Stimulated activated CD4-positive, alpha-beta T cell treated with anti-CD3 and anti-CD28 coated beads, Interleukin-1b, Interleukin-23, amount 100 ng/mL, for 48 hours (primary cell): ENCODE results near the gene JMJD7.

Source experiments
- DNase-seq: peaks from one replicate; pipeline ENCODE4 v3.0.0-alpha.2; 2020

Gene JMJD7

DNA sequence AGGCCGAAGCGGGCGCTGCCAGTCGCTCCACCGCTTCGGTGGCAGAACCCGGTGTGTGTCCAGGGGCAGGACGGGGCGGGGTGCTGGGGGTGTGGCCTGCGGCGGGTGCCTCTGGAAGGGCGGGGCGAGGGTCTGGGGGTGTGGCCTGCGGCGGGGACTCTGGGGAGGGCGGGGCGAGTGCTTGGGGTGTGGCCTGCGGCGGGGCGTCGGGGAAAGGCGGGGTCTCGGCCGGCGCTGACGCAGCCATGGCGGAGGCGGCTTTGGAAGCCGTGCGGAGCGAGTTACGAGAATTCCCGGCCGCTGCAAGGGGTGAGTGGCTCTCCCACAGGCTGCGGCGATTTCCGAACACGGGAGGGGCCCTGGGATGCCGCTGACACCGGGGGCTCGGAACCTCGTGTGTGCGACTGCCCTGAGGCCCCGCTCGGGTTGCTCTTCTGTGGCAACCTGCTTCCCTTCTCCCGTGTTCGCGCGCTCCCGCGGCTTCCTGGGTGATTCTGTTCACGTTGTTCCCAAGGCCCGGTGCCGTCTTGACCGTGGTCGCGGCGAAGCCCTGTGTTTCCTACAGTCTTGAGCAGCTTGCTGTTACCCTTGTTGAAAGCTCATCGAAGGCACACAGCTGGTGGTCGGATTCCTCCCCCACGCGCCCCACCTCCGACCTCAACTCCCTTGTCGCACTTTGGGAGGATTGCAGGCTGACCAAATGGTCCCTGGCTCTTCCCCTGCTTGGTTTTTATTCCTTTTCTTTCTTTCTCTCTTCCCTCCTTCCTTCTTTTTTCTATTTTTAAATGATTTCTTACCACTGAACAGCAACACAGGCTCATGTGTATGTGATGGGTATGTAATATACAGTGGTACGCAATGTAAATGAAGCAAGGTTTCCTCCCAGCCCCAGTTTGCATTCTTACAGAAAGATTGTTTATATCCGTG, at the start of gene JMJD7:
Gene JMJD7 (plus strand): TSS at position 213 of the 927 bp plus-strand sequence. CDS start 33 bp downstream, at position 246.
- DNase-seq, result peak; percentile 93

DNA sequence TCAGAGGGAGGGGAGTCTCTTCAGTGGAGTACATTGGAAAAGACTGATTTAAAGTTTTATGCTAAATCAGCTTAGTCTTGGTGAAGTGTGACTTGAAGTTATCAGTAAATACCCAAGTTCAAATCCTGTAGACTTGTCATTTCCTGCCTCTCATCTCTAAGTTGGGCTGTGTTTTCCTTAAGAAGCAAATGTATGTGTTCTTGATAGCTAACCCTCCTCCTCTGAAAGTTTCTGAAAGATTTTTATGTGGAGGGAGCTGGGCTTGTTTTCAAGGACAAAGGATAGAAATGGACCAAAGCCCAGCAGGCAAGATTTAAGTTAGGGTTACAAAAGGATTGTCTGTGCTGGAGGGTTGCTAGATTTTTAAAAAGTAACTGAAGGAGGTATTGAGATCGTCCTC, 49.4 kb upstream of the JMJD7 start:
- no peak for DNase-seq

DNA sequence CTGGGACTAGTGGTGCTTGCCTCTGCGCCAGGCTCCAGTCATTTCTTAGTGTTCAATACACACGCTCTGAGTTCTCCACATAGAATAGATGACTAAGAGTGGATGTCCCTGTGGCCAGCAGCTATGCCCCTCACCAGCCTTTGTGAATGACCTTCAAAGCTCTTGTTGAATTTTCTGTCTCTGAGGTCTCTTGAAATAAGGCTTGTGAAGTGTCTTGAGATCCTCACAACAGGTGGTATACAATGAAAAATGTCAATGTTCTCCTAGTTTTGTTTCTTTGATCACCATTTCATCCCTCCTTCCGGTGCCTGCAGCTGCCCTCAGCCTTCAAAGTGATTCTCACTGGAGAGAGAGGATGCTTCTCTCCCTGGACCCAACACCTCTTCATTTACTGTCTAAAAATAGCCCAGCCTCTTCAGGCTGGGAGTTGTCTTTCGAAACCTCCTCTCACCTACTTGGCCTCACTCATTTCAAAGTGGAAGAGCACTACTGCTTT, 48.2 kb upstream of the JMJD7 start:
- no peak for DNase-seq

DNA sequence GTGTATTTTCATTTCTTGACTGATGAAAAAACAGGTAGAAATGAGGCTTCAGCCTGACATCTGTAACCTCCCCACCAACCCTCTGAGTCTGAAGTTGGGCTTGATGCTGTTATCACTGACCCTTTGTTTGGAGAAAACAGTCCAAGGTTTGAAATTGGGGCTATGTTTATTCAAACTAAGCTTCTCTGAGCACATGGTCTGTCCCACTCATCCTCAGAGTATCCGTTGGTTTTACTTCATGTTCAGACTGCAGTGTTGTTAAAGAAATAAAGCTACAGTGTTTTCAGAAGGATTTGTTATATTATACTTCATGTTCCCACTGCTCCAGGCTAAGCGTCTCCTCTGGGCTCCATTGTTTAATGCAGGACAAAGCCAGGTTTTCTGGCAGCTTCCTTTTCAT, 47.6 kb upstream of the JMJD7 start:
- DNase-seq, result no peak

DNA sequence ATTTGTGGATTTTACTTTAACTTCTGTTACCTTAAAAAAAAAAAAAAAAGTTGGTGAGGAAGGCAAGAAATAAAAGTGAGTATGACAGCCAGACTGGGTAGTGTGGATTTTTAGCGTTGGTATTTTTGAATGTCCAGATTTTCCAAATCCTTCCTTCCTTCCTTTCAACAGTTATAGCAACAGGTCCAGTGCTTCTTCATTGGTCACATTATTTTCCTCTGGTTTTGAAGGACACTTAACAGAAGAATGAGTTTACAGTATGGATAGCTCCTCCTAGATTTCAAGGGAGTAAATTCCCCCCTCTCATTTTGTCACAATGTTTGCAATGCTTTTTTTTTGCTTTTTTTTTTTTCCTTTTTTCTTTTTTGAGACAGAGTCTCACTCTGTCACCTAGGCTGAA, 47.2 kb upstream of the JMJD7 start:
- no peak for DNase-seq

DNA sequence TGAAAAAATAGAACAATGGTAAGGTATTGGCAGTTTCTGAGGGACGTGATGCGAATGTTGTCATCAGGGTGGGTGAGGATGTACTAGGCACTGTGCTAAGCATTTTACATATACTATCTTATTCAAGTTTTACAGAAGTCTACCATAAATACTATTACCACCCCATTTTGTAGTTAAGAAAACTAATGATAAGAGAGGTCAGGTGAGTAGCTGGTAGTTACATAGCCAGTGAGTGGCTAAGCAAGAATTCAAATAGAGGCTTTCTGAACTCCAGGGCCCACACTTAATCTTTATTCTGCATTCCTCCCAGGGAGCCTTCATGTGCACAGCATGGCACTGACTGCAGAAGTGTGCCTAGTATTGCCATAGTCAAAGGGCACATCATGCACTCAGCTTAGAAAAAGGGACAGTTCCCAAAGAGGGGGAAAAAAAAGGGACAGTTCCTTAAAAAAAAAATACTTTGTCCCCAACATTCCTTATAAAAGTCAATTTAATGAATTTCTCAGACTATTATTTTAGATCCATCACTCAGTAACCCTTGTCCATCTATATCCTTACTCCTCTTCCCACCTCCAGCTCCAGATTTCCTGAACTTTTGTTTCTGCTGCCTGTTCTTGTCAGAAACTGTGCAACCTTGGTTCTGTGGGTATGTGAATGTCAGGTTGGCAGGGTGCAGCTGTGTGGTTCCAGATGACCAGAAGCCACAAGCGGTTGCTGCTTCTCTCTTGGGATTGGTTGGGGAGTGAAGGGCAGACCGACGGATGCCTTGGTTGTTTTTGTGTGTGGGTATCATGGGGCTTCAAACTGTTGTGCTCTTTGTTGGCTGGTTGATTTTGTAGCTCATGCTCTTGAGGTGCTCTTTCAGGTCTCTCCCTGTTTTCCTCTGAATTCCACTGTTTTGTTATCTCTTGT, 45.3 kb upstream of the JMJD7 start:
- DNase-seq, result no peak

DNA sequence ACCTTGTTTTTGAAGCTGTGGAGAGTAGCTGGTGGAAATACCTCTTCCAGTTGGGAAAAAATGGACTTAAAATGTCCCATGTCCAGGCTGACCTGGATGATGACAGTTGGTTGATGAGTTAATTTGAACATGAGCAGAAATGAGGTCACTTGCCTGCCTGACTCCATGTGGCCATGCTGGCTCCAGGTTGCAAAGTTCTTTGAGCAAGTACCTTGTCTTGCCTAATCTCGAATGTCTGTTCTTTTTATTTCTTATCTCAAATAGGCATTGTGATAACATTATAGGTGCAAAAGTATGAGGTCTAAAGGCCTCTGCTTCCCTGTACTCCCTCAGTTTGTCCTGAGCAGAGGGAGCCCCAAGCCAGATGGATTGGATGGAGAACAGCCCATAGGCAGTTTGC, 44.6 kb upstream of the JMJD7 start:
- DNase-seq, result no peak

DNA sequence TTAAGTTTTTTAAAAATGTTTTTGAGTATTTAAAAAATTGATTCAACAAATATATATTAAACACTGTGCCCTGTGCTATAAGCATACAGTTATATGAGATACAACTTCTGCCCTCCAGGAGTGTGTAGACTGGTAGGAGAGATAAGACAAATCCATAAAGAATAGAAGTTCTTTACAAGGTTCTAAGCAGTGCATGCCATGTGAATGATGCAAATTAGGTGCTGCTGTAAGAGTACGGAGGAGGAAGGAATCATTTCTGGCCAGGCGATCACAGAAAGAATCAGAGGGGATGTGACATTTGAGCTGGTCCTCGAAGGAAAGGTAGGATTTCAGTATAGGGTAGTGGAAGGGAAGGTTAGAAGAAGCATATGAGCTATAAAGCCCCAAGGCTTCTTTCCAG, 39.6 kb upstream of the JMJD7 start:
- DNase-seq, result no peak

DNA sequence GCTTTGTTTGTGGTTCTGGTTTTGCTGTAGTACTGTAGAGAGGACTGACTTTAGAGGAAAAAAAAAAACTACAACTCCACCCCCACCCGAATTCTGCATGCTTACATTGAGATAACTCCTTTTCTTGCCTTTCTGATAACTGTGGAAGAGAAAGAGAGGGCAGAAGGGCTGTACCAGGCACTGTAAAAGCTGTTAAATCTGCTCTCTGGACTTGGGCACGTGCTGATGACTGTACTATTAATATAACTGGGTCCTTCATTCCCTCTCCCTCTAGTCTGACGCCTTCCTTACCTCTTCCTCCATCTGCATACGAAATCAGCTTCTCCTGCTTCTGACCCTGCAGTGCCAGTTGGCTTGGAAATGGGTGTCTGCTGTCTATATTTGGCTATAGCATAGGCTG, 38.7 kb upstream of the JMJD7 start:
- no peak for DNase-seq

DNA sequence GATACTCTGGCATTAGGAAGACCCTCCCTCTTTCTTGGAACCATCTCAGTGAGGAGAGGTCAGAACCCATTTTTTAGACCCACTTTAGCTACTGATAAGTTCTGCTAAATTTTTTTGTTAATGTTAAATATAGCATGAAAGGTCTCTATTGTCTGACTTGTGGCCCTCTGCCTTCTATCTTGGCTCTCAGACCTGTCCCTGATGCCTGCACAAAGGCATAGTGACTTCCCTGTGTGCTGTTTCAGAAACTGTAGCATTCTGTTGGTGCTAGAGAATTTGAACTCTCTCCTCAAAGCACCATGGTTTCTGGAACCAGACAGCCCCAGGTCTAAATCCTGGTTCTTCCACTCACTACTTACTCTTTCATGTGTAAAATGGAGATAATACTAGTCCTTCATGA, 38.2 kb upstream of the JMJD7 start:
- DNase-seq, result no peak

DNA sequence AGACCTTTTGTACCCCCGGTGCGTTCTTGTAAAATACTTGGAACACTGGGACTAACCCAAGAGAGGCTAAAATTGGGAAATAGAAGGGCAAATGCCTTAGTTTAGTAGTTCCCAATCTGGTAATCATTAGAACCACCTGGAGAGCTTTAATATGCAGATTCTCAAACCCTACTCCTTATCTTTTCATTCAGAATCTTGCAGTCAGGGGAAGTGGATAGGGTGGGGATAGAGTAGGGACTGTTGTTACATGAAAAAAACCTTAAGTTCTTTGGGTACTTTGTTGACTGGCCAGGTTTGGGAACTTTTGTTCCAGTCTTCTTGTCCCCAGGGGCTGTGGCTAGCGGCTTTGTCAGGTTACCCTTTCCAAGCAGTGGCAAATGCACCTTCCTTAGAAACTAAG, 37.7 kb upstream of the JMJD7 start:
- DNase-seq, result no peak

DNA sequence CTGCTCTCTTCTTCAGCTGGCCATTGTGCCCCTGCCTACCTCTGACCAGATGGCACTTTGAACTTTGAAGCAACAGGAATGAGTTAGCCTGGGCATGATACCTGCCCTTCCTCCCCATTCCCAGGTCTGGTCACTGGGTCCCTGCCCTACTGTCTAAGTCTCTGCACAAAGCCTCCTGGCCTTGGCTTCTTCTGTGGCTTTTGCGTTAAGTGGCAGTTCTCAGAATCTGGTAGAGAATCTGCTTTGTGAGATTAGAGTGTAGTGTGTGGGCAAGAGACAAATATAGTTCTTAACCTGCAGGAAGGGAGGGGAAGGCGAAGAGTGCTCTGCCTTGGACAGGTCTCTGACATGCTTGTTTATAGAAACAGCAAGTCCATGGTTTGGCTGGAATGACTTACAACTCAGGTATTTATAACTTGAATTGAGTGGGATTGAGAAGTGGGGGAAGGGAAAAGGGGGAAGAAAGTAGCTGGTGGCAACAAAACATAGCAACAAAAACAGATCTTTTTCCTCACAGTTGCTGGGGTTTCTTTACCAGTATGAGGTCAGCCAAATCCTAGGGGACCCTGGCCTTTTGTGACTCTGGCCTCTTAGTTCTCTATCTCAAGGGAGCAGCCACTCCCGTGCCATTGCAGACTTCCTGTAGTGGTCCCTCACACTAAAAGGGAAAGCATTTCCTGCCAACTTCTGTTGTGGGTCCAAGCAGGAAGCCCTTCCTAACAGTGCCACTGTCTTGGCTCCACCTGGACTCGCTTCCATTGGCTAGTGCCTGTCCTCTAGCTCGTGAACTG, 36.9 kb upstream of the JMJD7 start:
- no peak for DNase-seq

DNA sequence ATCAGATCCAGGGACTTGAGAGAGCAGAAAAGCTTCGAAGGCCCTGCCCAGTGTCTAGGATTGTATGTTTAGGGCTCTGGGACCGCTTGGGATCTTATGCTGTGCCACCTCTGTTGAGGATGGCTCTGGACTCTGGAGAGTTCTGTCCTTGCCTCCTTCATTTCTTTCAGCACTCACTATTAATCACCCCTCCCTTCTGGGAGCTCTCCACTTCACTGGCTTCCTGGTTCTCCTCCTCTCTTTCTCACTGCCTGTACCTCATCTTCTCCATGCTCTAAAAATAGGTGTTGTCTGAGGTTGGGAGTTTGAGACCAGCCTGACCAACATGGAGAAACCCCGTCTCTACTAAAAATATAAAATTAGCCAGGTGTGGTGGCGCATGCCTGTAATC, 36.4 kb upstream of the JMJD7 start:
- DNase-seq, result no peak

DNA sequence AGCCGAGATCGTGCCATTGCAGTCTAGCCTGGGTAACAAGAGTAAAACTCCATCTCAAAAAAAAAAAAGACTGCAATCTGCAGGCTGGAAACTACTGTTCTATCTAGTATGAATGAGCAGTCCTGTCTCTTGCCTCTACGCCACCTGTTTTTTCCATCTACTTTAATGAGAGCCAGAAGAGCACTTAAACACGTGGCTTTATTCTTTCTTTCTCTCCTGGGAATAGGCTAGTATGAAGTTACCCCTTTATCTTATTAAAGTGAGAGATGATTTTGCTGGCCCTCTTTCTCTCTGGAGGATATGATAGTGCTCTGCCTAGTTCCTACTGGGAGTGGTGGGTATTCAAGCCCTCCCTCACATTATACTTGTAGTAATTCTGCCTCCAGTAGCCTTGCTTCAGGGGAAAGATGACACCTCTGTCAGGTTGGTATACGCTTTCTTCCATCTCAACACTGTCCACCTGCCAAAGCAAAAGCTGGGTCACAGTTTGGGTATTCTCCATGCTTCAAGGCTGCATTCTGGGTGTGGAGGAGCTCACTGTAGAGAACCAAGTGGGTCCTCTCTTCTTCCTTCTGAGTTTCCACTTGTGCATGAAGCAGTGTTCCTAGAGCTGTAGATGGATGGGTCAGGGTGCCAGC, 35.8 kb upstream of the JMJD7 start:
- no peak for DNase-seq

DNA sequence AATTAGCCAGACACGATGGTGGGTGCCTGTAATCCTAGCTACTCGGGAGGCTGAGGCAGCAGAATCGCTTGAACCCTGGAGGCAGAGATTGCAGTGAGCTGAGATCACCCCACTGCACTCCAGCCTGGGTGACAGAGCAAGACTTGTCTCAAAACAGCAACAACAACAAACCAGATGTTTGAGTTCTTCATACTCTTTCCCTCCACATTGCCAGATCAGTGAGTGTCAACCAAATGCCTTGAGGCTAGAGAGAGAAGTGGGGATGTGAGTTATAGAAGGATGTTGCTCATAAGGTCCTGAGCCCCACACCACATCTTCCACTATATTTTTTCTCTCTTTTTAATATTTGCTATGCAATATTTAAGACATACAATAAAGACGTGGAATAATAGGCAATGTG, 33.8 kb upstream of the JMJD7 start:
- DNase-seq, result no peak

DNA sequence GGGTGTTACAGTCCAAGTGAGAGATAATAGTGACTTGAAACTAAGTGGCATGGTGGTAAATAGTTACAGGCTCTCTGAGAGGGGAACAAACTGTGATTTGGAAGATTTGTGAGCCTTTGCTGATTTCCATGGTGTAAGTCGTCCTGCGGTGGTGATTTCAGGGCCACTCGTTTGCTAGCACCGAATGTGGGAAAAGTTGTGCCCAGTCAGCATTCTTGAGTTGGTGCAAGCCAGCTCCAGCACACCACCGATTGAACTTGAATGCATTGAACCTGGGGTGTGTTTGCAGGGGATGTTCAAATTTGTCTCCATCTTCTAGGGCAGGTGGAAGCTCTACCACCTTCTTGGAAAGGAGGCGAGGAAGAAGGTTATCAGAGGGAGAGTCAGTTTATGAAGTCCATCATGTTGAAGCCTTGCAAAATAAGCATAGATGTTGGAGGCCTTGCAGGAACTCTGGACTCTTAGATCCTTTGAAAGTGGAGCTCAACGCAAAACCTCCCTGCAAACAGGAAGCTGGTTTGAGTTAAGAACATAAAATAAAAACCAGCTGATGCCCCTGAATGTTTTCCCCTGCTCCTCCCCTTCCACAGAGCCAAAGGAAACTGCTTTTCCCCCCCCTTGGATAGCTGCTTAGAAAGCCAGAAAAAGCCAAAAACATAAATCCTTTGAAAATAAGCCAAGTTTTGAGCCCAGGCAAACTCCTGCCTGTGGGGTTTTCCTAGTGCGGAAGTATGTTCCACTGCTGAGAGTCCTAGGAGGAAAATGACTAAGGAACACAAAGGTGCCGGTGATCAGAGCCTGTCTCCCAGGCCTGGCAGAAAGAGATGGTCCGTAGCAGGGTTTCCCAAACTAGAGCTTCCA, 31.7 kb upstream of the JMJD7 start:
- DNase-seq, result no peak

DNA sequence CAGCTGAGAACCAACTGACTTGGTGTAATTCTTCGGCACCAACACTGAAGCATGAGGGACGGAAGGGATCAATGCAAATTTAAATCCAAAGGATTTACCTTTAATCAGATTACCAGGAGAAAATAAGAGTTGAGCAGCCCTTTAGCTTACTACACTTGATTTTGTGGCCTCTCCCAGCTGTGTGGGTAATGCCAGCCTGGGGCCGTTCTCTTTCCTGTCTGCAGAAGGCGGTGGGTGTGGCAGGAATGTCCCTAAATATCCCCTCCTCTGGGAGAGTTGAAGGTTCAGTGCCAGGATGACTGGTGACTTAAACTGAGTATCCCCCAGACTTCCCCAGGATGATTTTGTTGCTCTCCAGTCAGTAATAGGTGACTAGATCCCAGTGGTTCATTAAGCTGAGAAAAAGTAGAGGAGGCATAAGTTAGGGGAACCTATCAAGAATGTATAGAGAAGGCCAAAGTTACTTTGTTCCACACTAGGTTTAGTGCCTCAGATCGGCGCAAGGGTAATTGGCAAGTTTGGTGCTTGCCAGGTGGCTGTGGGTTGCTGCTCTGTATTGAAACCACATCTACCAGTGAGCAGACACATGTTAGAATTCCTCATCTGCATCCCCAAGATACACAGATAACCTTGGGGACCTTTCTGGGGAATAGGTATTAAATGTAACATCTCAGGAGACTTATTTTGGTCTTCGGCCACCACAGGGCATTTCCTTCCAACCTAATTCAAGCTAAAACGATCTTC, 30.5 kb upstream of the JMJD7 start:
- no peak for DNase-seq

DNA sequence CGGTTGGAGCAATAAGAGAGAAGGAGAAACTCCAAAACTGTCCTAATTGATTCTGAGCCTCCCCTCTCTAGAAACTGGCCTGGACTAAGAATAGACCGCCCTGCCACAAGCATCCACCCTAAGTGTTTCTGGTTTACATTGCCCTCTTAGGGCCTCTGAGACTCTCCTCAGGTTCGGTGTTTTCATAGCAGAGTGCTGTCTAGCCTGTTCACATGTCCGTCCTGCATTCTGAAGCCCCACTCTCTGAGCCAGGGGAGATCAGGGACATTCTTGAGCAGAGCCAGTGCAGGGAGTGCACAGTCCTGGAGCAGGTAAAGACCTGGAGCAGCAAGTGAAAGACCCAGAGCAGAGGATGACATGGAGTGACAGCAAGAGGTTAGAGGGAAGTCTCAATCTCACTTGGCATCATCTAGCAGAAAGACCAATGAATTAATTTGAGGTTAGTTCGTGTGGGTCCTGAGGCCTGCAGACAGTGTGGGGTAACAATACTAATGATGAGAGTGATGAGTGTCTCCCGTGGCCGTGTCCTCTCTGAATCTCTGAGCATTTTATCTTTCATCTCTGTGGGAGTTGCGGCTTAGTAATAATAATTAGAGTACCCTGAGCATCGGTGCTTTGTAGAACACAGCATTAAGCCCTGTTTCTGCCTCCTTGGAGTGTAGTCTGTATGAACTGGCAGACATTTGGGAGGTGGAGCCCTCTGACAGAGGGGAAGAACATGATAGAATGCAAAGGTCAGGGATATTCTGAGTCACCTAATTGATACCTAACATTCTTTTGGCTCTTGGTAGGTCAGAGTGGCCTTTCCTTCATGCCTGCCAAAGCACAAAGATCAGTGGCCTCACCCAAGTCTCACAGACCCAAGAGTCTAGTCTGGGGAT, 29.0 kb upstream of the JMJD7 start:
- no peak for DNase-seq

DNA sequence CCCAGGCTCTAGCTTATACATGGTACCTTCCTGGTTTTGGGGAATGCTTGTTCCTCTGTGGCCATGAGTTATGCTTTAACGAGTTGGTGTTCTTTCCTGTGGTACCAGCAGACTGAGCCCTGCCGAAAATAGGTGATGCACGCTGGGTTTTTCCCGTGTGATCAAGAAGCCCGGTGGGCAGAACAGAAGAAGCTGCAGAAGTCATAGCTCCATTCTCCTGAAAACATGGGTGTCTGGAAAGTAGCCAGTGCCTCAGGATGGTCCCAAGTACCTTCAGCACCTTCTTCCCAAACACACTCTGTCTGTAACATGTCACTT, 28.4 kb upstream of the JMJD7 start:
- no peak for DNase-seq

DNA sequence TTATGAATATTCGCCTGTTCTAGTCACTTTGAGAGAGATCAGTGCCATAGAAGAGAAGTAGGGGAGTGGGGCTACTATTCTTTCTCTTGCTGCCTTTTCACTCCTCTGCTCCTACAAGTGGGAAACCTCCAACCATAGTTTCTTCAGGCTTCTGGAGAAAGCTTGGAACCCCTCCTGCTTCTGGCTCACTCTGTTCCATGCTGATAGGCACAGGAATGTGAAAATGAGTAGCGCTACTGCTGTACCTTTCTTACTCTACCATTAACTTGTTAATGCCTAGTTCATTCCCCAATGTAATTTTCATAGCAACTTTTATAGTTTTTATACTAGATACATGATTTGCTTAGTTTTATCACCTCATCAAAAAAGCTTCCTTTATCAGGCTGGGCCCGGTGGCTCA, 26.7 kb upstream of the JMJD7 start:
- no peak for DNase-seq
